ENCODE measurements around the gene WDR18.

WDR18 gene

DNA sequence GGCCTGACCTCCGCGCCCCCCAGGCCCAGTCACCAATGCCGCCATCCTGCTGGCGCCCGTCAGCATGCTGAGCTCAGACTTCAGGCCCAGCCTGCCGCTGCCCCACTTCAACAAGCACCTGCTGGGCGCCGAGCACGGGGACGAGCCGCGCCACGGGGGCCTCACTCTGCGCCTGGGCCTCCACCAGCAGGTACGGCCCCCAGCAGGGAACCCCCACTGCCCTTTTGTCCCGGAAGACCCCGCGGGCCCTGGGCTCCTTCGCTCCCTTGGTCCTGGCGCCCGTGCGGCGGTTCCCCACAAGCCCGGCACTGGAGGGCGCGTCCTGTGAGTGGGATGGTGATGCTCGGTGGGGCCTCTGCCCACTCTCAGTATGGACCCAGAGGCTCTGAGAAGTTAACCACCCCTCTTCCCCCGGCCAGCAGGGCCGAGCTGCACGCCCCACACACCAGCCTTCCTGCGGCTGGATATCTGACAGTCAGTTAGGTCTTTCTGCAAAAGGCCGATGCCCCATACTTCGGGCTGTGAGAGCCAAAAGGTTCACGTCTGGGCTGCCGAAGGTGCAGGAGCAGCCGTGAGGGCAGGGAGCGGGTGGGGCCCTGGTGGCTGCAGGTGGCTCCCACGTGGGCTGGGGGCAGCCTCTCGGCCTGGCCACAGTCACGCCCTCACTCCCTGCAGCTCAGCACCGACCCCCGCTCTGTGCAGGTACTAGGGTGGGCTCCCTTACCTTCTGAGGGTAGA lies 8.0 kb downstream of the WDR18 start:
- DNase-seq (ENCODE audit: low spot score): no peak

DNA sequence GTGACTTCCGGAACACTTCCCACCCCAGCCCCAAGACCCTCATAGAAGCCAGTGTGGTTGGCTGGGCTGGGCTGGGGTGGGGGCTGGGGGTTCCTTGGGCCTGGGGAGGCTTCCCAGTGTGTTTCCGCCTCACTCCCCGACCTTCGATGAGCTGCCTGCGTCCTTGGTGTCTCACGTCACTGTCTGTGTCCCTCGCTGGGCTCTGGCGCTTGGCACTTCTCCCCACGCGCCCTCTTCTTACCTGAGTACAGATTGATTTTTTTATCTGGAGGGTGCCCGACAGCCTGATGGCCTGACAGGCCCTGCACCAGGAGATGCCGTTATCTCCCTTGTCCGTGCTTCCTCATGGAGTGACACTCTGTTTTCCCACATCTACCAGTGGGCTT lies 8.5 kb downstream of the WDR18 start:
- no peak for DNase-seq (ENCODE audit: low spot score)

DNA sequence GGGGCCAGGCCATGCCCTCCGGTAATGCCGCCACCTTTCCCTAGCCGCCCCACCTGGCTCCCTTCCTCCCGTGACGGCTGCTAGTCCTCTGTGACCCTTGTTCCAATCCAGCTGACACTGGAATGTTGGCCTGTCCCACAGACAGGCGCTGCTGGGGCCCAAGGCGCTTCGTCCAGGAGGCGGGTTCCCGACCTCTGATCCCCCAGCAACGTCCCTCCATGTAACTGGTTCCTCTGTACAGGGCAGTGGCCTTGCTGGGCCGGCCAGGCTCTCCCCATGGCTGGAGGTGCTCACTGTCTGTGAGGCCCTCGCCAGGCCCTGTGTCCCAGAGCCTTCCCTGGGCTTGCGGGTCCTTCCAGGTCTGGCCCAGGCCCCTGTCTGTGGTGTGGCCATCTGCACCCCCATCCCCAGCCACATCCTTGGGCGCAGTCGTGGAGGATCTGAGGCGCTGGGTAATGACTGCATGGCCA lies 9.3 kb downstream of the WDR18 start:
- no peak for DNase-seq (ENCODE audit: low spot score)

DNA sequence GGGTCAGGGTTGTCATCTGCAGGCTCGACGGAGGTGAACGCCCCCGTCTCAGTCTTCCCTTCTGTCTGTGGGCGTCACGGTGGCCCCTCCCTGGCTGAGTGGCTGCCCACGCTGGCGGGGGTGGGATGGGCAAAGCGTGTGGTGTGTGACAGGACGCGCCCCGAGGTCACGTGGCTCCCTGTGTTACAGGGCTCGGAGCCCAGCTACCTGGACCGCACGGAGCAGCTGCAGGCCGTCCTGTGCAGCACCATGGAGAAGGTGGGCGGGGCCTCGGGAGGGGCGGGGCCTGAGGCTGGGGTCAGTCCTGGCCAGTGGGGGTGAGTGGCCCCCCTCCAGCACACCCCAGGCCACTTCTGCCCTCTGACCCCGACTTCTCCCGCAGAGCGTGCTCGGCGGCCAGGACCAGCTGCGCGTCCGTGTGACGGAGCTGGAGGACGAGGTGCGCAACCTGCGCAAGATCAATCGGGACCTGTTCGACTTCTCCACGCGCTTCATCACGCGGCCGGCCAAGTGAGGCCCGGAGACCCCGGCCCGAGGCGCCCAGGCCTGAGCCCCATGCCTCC lies 9.8 kb downstream of the WDR18 start:
- DNase-seq (ENCODE audit: low spot score): no peak

DNA sequence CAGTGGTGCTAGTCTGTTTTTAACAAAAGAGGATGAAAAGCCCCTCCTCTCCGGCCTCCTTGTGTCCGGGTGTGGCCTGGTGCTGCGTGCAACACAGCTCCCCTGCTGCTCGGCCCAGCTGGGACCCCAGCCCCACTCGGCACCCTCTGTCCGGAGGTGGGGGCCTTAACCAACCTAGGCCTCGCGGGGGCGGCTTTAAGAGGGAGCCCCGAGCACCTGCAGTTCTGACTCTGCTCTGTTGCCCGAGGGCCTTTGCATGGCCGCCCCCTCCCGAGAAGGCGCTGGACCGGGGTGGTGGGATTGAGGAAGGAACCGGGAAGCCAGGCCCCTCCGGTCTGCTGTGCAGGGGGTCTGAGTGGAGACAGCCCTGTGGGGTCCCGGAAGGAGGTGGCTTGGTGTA lies 10.4 kb downstream of the WDR18 start:
- DNase-seq (ENCODE audit: low spot score): no peak

DNA sequence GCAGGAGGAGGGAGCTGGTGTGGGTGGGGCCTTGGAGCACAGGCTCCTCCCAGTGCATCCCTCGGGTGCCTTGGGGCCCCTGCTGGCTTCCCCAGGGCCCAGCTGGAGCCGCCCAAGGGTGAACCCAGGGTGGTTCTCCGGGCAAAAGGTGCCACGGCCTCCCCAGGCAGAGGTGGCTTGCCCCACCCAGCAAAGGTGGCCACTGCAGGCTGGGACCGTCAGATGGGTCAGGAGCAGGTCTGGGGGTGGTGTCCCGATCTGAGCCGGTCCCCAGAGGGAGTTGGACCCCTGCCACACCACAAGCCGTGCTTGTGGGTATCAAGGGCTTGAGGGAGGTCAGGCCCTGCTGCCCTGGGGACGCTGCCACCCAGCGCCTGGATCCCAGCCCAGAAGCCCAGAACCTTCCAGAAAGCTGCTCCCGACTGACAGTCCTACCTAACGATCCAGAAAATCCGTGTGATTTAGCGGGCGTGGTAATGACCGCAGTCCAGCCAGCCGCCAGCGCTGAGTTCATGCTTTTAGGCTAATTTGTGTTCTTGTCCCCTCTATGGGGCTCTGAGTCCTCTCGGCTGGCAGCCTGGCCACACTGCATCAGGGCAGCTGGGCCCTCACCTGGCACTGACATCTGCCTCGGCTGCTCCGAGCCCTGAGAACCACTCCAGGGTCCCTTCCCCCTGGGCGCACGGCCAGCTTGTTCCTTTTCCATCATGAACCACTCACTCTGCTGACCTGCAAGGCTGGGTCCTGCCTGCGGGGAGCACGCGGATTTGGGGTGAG lies 11.1 kb downstream of the WDR18 start:
- no peak for DNase-seq (ENCODE audit: low spot score)

DNA sequence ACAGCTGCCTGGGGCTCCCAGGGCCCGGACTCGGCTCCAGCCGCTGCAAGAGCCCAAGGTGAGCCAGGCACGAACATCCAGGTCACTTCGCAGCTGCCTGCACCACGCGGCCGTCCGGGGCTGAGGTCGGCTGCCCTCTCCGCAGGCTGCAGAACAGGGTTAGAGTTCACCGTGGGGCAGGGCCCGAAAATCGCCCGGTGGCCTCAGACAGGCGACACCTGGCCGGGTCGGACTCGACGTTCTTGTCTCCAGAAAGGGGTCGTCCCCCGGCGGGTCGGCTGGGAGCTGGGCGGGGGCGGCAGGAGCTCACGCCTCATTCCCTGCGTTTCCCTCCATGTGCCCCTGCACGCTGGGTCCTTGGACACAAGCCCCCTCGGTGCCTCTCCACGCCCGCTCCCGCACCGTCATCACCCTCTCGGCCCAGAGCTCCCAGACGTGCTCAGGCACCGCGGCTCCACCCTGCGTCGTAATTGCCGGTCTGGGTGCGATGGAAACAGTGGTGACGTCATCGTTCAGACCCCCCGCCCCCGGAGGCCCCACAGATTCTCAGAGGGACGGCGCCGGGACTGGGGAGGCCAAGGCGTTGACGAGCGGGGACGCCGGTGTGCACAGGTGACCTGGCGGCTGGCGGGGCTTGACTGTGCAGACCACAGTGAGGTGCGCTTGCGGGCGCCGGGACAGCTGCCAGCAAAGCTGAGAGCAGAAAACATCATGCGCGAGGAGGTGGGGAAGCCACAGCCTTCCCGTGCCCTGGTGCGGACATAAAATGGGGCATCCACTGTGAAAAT lies 12.1 kb downstream of the WDR18 start:
- DNase-seq (ENCODE audit: low spot score): peak; percentile 66

DNA sequence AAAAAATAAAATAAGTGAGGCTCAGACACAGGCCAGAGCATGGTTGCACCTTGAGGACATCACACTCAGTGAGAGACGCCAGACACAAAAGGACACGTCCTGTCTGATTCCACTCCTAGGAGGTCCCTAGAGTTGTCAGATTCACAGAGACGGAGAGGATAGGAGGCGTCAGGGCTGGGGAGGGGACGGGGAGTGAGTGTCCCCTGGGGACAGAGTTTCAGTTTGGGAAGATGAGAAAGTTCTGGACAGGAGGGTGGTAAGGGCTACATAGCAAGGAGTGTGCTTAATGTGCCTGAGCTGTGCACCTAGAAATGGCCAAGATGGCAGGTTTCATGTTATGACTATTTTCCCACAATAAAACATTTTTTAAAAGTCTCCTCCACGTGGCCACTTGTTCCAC lies 13.9 kb downstream of the WDR18 start:
- no peak for DNase-seq (ENCODE audit: low spot score)

DNA sequence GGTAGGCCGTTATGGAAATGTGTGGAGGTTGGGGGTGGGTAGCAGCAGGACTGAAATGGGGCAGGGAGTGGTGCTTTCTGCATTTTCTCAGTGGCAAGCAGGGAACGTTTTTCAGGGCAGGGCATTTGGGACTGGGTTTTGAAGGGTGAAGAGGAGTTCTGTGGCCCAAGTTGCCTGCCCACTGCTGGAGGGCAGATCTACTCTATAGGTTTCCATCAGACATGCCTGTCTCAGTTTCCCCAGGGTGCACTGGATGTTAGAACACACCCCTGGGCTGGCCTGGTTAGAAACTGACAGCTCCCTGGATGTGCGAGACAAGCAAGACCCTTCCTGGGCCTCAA lies 15.2 kb downstream of the WDR18 start:
- DNase-seq (ENCODE audit: low spot score): no peak

DNA sequence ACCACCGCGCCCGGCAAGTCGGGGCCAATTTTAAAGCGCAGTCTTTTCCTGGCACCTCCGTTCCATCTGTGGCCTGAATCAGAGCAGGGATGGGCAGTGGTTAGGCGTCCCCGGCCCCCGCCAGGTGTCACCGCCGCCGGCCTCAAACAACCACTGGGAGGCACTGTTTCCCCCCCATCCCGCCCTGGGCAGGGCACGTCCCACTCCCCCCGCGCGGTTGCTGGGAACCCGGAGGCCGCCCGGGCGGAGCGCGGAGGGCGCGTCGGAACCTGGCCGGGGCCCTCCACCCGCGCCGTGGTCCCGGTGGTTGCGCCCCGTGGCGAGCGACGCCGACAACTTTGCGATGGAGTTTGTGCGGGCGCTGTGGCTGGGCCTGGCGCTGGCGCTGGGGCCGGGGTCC lies 15.9 kb downstream of the WDR18 start, which contains the start of gene GRIN3B:
TSS of gene GRIN3B (plus strand) at position 325 of the 400 bp plus-strand sequence. CDS start at position 344, 19 bp downstream.
- peak; percentile 60 for DNase-seq (ENCODE audit: low spot score)

DNA sequence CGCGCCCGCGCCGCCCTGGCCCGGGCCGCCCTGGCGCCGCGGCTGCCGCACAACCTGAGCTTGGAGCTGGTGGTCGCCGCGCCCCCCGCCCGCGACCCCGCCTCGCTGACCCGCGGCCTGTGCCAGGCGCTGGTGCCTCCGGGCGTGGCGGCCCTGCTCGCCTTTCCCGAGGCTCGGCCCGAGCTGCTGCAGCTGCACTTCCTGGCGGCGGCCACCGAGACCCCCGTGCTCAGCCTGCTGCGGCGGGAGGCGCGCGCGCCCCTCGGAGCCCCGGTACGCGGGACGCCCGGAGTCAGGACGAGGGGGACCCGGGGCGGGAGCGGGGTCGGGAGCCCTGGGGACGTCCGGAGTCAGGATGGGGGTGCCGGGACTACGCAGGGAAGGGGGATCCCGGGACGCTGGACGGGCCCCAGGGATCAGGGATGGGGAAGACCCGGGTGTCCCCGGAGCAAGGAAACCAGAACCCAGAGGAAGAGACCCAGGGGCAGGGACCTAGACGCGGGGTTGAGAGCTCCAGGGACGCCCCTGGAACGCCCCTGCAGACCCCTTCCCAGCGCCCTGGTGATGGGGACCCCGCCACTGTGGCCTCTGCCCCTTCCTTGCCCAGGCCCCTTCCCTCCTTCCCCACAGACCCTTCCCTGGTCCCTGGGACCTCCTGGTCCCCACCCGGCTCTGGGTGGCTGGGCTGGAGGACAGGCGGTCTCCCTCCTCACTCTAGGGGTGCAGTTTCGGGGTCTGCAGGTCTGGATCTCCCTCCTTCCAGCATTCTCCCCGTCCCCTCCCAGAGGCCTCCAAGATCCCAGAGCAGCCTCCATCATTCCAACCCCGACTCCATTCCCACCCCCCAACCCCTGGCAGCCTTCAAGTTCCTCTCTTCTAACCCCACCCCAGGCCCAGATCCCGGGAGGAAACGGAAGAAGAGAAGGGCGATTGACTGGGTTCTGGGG lies 16.7 kb downstream of the WDR18 start:
- no peak for DNase-seq (ENCODE audit: low spot score)

DNA sequence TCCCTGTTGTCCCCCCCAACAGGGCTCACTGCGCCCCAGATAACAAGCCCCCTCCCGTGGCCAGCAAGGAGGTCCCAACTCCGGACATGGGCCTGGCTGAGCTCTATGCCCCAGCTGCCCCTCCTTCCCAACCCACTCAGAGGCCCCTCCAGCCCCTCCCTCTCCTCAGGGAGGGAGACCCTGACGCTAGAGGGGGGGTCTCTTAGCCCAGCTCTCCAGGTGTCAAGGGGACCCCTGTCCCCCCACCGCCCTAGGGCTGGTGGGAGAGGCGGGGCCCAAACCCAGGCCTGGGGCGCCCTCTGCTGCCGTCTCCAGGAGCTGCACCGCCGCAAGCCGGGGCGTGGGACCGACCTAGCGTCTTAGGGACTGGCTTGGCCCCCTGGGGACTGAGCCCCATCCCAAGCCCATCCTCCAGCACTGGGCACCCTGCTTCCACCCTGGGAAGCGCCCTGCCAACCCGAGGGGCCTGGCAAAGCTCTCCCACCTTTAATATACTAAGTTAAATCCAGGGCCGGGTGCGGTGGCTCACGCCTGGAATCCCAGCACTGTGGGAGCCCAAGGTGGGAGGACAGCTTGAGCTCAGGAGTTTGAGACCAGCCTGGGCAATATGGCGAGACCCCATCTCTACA lies 17.5 kb downstream of the WDR18 start:
- DNase-seq (ENCODE audit: low spot score): peak; percentile 66

DNA sequence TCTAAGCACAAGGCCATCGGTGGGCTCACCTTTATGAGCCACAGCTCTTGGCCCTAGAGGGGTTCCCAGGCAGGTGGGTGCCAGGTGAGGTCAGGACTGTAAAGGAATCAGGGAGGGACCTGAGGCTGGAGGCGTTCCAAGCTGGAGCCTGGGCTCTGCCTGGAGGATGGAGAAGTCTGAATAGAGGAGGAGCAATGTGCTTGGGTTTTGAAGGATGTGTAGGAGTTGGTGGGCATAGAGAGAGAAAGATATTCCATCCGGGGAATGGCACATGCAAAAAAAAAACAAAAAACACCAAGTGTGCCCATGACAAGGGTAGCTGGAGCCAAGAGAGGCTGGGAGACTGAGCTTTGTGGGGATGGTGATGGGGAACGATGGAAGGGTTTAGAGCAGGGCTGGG lies 18.5 kb downstream of the WDR18 start:
- no peak for DNase-seq (ENCODE audit: low spot score)

DNA sequence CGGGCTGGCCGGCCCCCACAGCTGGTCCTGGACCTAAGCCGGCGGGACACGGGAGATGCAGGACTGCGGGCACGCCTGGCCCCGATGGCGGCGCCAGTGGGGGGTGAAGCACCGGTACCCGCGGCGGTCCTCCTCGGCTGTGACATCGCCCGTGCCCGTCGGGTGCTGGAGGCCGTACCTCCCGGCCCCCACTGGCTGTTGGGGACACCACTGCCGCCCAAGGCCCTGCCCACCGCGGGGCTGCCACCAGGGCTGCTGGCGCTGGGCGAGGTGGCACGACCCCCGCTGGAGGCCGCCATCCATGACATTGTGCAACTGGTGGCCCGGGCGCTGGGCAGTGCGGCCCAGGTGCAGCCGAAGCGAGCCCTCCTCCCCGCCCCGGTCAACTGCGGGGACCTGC lies 19.1 kb downstream of the WDR18 start:
- no peak for DNase-seq (ENCODE audit: low spot score)

DNA sequence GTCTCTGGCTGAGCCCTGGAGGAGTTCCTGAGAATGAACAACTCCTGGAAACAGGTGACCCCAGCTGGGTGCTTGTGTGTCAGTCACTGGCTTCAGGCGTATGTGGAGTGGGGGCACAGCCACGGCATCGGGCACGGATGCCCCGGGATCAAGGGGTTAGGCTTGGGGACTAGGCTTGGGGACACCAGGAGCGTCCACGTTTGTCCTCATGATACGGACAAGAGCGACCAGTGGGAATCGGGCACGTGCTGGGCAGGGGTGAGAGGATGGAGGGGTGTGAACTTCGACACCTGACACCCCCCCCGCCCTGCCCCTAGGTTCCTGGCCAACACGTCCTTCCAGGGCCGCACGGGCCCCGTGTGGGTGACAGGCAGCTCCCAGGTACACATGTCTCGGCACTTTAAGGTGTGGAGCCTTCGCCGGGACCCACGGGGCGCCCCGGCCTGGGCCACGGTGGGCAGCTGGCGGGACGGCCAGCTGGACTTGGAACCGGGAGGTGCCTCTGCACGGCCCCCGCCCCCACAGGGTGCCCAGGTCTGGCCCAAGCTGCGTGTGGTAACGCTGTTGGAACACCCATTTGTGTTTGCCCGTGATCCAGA lies 20.2 kb downstream of the WDR18 start:
- DNase-seq (ENCODE audit: low spot score): no peak

DNA sequence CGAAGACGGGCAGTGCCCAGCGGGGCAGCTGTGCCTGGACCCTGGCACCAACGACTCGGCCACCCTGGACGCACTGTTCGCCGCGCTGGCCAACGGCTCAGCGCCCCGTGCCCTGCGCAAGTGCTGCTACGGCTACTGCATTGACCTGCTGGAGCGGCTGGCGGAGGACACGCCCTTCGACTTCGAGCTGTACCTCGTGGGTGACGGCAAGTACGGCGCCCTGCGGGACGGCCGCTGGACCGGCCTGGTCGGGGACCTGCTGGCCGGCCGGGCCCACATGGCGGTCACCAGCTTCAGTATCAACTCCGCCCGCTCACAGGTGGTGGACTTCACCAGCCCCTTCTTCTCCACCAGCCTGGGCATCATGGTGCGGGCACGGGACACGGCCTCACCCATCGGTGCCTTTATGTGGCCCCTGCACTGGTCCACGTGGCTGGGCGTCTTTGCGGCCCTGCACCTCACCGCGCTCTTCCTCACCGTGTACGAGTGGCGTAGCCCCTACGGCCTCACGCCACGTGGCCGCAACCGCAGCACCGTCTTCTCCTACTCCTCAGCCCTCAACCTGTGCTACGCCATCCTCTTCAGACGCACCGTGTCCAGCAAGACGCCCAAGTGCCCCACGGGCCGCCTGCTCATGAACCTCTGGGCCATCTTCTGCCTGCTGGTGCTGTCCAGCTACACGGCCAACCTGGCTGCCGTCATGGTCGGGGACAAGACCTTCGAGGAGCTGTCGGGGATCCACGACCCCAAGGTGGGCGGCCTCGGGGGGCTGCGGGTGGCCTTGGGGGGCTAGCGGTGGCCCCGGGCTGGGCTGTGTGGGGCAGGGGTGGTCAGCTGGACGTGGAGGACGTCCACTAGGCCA lies 20.9 kb downstream of the WDR18 start:
- no peak for DNase-seq (ENCODE audit: low spot score)

DNA sequence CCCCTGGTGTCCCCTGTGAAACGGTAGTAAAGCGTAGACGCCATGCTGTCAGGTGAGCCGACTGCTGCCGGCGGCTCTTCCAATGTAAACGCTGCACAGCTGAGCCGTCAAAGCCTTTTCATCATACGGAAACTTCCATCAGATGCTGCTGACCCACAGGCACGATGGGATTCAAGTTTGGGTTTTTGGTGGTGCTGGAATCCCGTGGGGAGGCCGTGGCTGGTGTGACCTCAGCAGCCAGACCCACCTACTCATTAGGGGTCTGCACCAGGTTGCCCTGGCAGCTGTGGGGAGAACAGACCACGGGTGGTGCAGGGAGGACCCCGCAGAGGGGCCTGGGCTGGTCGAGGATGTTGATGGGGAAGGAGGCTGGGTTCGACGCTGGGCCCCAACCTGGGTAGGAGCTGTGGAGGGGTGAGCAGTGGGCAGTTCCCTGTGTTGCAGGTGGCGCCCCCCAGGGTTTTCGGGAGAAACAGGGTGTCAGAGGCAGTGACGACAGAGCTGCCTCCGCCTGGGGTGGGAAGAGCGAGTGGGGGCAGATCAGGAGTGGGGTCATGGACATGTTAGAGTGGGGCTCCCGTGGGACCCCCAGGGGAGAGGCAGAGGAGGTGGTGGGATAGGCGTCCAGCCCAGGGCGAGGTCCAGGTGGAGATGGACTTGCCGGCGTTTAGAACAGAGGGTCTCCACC lies 22.7 kb downstream of the WDR18 start:
- no peak for DNase-seq (ENCODE audit: low spot score)

DNA sequence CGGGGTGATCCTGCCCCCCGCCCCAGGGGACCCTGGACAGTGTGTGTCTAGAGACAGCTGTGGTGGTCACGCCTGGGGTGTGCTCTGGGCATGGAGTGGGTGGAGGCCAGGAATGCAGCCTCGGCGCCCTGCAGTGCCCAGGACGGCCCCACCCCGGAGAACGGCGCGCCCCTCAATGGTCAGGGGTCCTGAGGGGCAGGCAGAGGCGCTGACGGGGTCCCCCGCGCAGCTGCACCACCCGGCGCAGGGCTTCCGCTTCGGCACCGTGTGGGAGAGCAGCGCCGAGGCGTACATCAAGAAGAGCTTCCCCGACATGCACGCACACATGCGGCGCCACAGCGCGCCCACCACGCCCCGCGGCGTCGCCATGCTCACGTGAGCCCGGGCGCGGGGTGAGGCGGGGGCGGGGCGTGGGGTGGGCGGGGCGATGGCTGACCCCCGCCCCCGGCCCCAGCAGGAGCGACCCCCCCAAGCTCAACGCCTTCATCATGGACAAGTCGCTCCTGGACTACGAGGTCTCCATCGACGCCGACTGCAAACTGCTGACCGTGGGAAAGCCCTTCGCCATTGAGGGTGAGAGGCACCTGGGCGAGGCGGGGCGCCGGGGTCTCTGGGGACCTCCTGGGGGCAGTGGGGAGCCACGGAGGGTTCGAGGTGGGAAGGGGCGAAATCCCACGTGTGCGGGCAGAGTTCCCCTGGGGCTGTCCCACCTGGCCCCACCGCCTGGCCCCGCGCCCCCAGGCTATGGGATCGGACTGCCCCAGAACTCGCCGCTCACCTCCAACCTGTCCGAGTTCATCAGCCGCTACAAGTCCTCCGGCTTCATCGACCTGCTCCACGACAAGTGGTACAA lies 23.5 kb downstream of the WDR18 start:
- no peak for DNase-seq (ENCODE audit: low spot score)
